GM10266 (cell line): ENCODE measurements around the gene CREBL2.

Experiments
- DNase-seq: peaks from one replicate; pipeline ENCODE4 v3.0.0; 2012; ENCODE audit errors: extremely low spot score
- TF ChIP-seq, protein P1 (sequence below): IDR thresholded peaks from 2 replicates; pipeline ENCODE4 v1.5.1; 2012; ENCODE audit warnings: mild to moderate bottlenecking, low read depth; ENCODE audit not compliant: control insufficient read depth, insufficient read depth; ENCODE audit errors: missing control alignments

CREBL2 gene

DNA sequence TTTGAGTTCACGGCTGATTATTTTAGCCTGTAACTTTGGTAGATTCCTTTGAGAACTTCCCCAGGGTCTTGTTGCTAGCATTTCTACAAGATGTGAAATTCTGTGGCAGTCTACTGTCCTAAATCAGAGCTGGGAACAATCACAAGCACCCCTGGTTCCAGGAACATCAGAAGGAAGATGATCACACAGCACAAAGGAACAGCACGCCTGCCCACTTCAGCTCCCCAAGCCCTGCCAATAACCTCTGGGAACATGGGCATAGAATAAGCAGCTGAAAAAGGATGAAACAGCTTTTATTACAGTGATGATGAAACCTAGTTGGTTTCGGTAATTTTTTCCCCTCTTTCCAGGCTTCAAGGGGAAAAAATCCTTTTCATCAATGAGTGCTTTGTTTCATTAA is 72.0 kb downstream of the CREBL2 start:
- TF ChIP-seq, protein P1, sequence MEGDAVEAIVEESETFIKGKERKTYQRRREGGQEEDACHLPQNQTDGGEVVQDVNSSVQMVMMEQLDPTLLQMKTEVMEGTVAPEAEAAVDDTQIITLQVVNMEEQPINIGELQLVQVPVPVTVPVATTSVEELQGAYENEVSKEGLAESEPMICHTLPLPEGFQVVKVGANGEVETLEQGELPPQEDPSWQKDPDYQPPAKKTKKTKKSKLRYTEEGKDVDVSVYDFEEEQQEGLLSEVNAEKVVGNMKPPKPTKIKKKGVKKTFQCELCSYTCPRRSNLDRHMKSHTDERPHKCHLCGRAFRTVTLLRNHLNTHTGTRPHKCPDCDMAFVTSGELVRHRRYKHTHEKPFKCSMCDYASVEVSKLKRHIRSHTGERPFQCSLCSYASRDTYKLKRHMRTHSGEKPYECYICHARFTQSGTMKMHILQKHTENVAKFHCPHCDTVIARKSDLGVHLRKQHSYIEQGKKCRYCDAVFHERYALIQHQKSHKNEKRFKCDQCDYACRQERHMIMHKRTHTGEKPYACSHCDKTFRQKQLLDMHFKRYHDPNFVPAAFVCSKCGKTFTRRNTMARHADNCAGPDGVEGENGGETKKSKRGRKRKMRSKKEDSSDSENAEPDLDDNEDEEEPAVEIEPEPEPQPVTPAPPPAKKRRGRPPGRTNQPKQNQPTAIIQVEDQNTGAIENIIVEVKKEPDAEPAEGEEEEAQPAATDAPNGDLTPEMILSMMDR = no peak
- DNase-seq = no peak

GRCh38 chr12:12684375-12685106 is 72.9 kb downstream of the CREBL2 start:
- TF ChIP-seq, protein P1 = no peak
- no peak for DNase-seq

DNA sequence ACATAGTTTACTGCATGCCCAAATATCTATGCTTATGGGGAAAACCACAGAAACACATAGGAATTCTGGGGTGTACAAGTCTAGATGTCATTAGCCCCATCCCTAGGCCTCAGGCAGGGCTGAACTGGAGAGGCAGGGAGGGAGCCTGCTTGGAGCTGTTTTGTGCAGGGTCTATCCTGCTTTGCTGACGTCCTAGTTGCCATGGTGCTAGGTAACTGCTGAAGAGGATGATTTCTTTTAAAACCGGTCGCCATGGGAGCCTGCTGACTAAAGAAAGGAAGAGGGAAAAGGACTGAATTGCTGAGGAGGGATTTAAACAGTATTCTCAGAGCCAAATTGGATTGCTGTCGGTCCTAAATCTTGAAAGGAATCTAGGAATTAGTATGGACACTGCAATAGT is 73.6 kb downstream of the CREBL2 start:
- DNase-seq = no peak
- TF ChIP-seq, protein P1 = no peak

GRCh38 chr12:12686472-12686871 is 74.8 kb downstream of the CREBL2 start:
- no peak for DNase-seq
- TF ChIP-seq, protein P1 = no peak

DNA sequence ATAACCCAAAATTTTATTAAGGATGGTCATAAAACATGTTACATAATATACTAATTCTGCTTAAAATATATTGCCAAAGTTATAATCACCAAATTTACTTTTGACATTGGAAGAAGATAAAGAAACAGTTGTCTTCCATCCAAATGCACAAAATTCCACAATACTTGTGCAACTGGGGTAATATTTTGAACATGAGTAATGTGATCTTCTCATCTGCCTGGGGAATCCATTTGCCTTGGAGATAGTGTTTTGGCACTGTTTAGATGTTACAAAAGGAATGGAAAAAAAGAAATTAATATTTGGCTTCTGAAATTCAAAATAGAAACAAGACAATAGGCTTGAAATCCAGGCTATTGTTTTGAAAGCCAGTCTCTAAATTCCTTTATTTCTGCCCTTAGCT is 75.2 kb downstream of the CREBL2 start:
- TF ChIP-seq, protein P1 = no peak
- no peak for DNase-seq

DNA sequence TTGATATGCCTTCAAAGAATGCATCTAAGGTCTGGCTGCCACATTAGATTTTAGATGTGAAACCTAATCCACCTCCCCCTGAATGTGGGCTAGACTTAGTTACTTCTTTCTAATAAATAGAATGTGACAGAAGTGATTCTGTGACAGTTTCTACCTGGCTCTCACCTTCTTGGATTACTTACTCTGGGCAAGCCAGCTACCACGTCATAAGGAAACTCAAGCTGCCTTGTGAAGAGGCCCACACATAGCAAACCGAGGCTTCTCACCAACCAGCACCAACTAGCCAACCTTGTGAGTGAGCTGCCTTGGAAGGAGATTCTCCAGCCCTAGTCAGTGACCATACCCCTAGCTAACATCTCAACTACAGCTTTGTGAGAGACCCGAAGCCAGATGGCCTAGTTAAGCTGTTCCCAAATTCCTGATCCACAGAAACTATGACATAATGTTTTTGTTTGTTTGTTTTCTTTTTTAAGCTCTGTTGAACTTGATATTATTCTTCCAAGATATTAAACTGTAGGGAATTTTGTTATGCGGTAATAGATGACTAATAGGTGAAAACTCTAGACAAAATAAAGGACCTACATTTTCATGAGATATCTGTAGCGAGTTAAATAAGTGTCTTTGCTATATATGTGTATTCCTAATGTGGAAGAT is 78.1 kb downstream of the CREBL2 start:
- no peak for DNase-seq
- TF ChIP-seq, protein P1 = no peak

- TF ChIP-seq, protein P1 = no peak
- DNase-seq = no peak
Observed at GRCh38 chr12:12691549-12691948, 79.9 kb downstream of the CREBL2 start.
